ENCODE results near the gene CAMP. TPM values are rescaled to one million over a fixed set of nuclear protein-coding genes. Genes with fewer than 3 reads are reported as not detected.
"Not testable (repeated sequence)": the region's sequence is repeated elsewhere in the genome, so short reads cannot be mapped to it uniquely, and the experiment has no call there.

Gene CAMP
- polyA plus RNA-seq, 3 donors: 0.51 to 1.7 (median 1.1) TPM

DNA sequence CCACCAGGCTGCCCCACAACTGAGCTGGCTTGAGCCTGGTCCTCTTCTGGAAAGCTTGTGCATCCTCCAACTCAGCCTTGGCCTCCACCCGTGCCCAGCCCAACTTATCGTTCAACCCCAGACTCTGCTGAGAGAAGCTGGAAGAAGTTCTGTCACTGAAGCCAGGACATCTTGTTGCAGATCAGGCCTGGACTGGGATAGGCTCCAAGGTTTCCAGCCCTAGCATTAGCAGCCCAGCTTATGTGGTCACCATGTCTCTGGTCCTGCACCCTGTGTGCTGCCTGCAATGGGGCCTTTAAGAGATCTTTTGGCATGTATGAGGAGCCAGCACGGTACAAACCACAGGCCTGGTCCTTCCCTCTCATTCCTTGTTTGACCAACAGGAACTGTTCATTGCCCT, 15.2 kb upstream of the CAMP start:
- no peak for DNase-seq (ENCODE audit: extremely low read depth in 1 of 11, low read depth in 9 of 11, low spot score in 4 of 11)

DNA sequence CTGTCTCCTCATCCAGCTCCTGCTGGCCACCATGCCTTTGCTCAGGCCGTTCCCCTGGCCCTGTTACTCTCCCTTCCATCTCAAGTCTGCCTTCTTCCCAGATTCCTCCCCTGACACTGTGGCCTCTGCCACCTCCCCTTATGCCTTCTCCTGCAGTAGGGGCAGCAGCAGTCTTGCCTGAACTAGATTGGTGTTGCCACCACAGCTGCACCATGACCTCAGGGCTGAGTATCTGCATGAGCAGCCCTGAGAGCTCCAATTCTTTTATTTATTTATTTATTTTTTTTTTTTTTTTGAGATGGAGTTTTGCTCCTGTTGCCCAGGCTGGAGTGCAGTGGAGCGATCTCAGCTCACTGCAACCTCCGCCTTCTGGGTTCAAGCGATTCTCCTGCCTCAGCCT, 13.8 kb upstream of the CAMP start:
- DNase-seq (ENCODE audit: extremely low read depth in 1 of 11, low read depth in 9 of 11, low spot score in 4 of 11): no peak

DNA sequence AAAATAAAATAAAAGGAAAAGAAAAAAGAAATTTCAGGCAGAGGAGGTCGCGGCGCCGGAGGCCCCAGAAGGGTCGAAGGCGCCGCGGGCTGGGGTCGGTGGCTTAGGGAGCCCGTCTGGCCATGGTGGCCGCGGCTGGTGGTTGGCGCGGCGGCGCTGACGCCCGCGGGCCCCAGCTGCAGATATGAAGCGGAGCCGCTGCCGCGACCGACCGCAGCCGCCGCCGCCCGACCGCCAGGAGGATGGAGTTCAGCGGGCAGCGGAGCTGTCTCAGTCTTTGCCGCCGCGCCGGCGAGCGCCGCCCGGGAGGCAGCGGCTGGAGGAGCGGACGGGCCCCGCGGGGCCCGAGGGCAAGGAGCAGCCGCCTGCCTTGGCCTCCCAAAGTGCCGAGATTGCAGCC, 12.8 kb upstream of the CAMP start:
- not testable (repeated sequence) for DNase-seq (ENCODE audit: extremely low read depth in 1 of 11, low read depth in 9 of 11, low spot score in 4 of 11)

DNA sequence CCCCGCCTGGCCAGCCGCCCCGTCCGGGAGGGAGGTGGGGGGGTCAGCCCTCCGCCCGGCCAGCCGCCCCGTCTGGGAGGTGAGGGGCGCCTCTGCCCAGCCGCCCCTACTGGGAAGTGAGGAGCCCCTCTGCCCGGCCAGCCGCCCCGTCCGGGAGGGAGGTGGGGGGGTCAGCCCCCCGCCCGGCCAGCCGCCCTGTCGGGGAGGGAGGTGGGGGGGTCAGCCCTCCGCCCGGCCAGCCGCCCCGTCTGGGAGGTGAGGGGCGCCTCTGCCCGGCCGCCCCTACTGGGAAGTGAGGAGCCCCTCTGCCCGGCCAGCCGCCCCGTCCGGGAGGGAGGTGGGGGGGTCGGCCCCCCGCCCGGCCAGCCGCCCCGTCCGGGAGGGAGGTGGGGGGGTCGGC, 11.5 kb upstream of the CAMP start:
- not testable (repeated sequence) for DNase-seq (ENCODE audit: extremely low read depth in 1 of 11, low read depth in 9 of 11, low spot score in 4 of 11)

DNA sequence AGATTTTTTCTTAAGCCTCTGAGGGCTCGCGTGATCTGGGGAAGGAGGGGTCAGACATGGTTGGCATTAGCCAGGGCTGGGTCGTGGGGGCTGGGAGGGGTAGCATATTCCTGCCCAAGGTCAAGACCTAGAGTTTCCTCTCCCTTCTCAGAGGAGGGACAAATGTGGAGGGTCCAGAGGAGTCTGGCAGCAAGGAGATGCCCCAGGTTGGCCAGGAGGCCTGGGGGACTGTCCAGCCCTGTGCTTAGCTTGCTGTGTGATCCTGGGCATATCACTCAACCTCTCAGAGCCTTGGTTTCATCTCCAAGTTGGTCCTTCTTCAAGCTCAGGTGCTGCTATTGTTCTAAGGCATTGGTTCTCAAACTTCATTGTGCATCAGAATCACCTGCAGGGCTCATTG, 9.1 kb upstream of the CAMP start:
- DNase-seq (ENCODE audit: extremely low read depth in 1 of 11, low read depth in 9 of 11, low spot score in 4 of 11): no peak

DNA sequence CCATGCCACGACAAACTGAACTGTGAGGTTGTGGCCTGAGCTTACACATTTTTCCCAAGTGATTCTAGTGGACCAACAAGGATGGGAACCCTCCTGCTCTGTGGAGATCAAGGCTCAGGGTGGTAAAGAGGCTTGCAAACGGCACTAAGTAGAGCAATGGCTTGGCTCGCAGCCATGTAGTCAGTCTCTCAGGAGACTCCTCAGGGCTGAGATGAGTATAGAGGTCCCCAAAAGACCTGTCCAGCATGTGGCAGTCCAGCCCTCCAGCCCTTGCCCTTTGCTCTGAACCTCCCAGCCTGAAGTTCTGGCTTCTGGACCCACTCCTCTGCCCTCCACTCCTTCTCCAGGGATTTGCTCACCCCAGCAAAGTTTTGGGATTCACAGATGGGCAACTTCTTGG, 8.3 kb upstream of the CAMP start:
- no peak for DNase-seq (ENCODE audit: extremely low read depth in 1 of 11, low read depth in 9 of 11, low spot score in 4 of 11)

DNA sequence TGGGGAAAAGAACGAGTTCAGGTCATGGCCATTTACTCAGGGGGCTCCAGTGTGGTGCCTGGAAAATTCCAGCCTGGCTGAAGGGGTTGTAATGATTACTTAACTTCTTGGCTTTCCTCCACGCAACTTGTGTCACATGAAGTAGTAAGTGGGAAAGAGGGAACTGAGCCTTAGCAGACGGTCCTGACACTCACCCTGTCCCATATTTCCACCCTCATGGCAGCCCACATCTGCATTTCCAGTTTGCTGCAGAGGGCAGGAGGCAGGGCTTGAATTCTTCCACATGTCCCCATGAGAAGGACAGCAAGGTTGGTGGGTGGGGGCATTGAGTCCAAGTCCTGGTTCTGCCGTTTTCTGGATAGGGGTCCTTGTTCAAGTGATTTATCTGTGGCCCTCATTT, 7.8 kb upstream of the CAMP start:
- peak in 6 of 11 donors; percentile 36 to 71 (median 57) for DNase-seq (ENCODE audit: extremely low read depth in 1 of 11, low read depth in 9 of 11, low spot score in 4 of 11)

DNA sequence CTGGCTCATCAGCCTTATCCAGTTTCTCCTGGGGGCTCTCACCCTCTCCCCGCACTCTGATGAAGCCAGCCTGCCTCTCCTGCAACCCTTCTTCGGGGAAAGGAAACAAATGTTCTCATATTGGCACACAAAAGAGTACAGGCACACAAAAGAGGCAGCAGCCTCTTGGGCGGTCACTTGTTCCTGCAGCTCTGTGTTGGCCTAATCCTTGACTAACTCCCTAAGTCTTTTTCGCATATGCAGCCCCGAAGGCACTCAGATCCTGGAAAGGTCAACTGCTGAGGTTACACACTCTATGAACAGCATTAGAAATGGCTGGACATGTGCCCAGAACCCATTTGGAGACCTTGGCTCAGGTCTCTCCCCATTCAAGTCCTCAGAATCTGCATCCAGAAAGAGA, 7.4 kb upstream of the CAMP start:
- no peak for DNase-seq (ENCODE audit: extremely low read depth in 1 of 11, low read depth in 9 of 11, low spot score in 4 of 11)

DNA sequence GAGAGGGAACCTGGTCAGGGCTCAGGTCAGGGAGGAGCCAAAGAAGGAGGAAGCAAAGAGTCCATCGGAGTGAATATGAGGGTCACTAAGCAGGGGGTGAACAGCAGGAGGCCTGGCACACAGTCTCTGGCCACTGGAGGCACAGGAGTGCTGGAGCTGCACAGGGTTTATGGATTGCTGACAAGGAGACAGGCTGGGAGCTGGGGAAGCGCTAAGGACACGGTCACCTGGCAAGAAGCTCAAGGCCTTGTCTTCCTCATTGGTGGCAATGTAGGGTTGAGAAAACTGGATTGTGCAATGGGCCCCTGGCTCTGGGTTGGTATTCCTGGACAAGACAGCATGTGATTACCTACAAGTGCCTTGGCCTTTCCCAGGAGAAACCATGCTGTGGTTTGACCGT, 5.8 kb upstream of the CAMP start:
- DNase-seq (ENCODE audit: extremely low read depth in 1 of 11, low read depth in 9 of 11, low spot score in 4 of 11): no peak

DNA sequence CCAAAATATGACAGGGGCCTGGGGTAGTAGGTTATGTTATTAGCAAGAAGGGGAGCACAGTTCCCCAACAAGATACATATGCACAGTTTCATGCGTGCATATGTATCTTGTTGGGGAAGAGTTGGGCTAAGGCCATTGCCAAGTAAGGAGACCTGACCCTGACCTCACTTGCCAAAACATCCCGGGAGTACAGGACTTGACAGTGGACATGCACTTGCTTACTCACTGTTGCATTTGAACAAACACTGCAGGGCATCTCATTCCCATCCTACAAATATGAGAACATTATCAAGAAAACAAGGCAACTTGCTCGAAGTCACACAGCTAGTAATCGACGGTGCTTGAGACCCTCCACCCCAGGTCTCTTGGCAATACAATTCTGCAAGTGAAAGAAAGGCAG, 4.8 kb upstream of the CAMP start:
- no peak for DNase-seq (ENCODE audit: extremely low read depth in 1 of 11, low read depth in 9 of 11, low spot score in 4 of 11)

DNA sequence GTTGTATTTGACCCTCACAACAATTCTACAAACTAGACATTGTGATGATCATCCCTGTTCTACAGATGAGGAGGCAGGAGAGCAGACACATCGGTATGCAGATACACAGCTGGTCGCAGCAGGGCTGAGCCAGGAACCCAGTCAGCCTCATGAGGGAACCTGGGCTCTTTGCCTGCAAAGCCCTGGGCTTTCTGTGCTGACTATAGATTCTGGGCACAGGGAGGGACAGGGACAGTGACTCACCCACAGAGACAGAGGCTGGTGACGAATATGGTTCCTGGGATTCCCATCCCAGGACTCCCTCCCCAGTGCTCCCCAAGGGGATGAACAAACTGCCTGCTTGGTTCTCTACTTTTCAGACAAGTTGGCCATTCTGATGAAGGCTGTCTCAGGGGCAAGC, 3.8 kb upstream of the CAMP start:
- no peak for DNase-seq (ENCODE audit: extremely low read depth in 1 of 11, low read depth in 9 of 11, low spot score in 4 of 11)

DNA sequence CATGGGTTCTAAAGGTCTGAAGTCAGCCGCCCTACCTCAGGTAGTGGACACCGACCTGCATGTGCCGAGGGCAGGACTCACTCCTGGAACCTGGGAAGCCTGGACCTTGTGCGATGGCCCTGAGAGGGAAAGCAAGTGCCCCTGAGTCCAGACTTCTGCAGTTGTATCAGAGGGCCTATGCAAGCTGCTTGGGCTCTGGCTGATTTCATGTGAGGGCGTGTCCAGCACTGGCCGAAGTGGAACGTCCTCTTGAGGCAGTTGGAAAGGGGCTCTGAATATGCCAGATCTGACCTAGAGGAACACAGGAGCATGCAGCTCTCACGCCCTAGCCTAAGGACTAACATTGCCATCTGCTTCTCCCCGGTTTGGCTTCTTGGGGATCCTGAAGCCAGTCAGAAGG, 2.5 kb upstream of the CAMP start:
- DNase-seq (ENCODE audit: extremely low read depth in 1 of 11, low read depth in 9 of 11, low spot score in 4 of 11): no peak

DNA sequence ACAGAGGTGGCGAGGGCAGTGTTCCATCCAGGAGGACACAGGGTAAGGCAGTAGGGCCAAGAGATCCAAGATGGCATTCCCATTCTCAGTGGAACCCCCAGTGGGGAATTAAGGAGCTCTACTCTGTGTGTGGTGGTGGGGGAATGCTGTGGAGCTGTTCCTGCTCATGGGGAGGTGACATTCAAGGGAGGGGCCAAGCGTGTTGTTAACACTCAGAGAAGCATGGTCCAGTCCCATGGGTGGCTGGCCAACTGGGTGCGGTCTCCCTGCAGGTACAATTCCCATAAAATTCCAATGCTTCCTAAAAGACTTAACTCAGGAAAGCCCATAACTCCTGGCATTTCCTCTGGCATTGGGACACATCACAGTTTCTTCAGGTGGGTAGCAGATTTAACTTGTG, 2.3 kb downstream of the CAMP start:
- no peak for DNase-seq (ENCODE audit: extremely low read depth in 1 of 11, low read depth in 9 of 11, low spot score in 4 of 11)

DNA sequence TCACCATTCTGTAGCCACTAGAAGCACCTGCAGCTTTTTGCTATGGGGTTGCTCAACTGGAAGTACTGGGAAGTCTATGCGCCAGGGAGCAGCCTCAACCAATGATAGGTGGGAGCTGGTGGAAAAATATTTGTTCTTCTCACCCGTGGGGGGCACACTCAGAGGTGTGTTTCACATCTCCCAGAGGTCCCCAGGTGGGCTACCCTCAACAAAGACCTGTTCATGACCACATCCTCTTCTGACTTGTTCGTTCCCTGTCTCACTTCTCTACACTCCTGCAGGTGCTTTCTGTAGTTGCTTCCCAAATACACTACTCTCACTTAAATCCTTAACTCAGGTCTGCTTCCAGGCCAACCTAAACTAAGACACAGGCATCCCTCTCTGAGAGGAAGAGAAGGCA, 3.6 kb downstream of the CAMP start:
- no peak for DNase-seq (ENCODE audit: extremely low read depth in 1 of 11, low read depth in 9 of 11, low spot score in 4 of 11)

DNA sequence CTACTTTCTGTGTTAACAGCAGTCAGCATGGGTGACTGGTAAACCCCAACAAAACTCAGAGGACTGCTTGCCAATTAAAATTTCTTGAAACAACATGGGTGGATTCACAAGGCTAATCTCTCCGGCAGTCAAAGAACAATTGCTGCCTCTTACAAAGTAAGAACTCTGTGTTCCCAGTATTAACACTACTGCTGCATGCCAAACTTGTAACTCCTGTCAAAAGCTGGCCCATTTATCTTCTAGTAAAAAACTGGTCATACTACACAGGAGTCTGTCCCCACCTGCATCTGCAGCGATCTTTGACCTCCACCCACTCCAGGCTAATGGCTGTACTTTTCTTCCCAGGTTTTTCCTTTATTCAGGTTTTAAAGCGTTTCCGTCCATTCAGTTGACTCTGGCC, 8.9 kb downstream of the CAMP start:
- no peak for DNase-seq (ENCODE audit: extremely low read depth in 1 of 11, low read depth in 9 of 11, low spot score in 4 of 11)

DNA sequence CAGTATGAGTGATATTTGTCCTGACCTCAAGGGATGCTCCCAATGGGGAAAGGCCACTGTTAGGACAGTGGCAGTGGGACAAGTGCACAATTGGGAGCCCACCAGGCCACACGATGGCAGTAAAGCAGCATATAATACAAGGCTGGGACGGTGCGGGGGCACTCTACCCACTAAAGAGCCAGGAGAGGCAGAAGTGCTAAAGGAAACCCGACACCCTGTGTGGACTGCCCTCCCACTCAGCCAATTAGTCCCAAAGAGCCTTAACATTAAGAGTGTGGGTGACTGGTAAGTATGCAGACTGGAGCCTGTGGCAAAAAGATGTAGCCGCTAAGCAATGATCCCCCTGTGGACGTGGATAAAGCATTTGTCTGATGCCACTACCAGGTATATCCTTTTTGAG, 9.4 kb downstream of the CAMP start:
- peak in 10 of 11 donors; percentile 40 to 72 (median 58) for DNase-seq (ENCODE audit: extremely low read depth in 1 of 11, low read depth in 9 of 11, low spot score in 4 of 11)

DNA sequence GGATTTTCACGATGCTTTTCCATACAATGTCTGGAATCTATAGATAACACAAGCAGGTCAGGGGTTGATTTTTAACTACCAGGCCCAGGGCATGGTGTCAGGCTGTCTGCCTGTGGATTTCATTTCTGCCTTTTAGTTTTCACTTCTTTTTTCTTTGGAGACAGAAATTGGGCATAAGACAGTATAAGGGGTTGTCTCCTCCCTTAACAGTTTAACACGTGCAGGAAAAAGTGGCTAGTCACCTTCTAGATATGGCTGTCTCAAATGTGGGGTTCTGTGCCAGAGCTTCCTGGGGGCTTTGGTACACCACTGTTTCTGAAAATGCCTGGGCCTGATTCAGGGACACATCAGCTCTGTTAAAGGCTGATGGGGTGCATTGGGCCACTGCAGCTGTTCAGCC, 10.2 kb downstream of the CAMP start:
- DNase-seq (ENCODE audit: extremely low read depth in 1 of 11, low read depth in 9 of 11, low spot score in 4 of 11): no peak

DNA sequence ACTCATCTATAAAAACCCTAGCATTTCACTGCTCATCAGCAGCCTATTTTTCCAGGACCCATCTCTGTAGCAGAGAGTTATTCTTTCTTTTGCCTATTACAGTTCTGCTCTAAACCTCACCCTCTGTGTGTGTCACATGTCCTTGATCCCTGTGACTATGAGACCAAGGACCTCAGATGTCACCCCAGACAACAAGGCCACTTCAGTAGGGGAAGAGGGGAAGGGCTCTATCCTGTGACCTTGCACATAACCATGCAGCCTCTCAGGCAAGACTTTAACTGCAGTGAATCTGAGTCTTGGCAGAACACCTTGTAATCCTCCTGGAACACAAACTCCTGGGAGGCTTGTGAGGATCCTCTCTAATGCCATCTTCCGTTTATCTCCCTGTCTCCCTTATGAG, 13.2 kb downstream of the CAMP start:
- no peak for DNase-seq (ENCODE audit: extremely low read depth in 1 of 11, low read depth in 9 of 11, low spot score in 4 of 11)

DNA sequence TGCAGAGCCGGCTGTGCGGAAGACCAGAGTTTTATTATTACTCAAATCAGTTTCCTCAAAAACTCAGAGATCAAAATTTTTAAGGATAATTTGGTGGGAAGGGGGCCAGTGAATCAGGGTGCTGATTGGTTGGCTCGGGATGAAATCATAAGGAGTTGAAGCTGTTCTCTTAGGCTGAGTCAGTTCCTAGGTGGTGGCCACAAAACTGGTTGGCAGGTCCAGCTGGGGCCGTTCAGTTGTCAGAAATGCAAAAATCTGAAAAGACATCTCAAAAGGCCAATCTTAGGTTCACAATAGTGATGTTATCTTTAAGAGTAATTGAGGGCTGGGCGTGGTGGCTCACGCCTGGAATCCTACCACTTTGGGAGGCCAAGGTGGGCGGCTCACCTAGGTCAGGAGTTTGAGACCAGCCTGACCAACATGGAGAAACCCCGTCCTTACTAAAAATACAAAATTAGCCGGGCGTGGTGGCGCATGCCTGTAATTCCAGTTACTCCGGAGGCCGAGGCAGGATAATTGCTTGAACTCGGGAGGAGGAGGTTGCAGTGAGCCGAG, 15.3 kb downstream of the CAMP start:
- DNase-seq (ENCODE audit: extremely low read depth in 1 of 11, low read depth in 9 of 11, low spot score in 4 of 11): no peak

DNA sequence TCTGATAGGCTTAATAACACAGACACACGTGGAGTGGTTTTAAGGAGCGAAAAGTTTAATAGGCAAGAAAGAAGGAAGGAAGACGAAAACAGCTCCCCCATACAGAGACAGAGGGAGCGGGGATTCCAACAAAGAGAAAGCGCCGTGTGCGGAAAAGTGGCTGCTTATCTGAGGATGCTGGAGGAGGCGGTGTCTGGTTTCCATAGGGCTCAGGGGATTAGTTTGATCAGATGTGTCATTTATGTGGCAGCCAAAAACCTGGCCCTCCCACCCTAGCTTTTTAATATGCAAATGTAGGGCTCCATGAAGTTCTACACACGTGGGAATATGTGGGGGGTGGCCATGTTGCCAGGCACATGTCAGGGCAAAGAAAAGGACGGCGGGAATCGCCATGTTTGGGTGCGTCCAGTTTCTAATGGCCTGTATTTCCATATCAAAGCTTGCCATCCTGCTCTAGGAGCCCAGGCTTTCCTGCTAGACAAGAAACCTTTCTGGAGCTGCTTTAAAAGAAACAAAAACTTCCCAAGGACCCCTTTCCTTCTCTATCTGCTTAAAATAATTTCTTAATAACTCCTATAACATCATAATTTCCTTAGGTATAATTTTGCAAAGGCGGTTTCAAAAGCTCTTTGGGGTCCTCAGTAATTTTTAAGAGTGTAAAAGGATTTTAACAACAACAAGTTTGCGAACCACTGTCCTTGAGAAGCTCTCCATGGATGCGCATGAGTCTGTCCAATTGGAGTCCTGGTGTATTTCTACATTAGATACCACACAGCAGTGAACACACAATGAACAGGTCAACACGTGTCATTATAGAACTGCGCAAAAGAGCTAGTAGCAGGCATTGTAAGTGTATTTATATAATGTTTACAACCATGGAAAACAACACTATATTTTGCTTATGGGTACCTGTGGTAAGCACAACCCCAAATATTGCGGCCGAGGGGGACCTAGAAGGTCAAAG, 17.0 kb downstream of the CAMP start:
- DNase-seq (ENCODE audit: extremely low read depth in 1 of 11, low read depth in 9 of 11, low spot score in 4 of 11): no peak

Measured in renal cortex interstitium (tissue), 11 donors.